Endometrial microvascular endothelial cells (primary cell): Measurements from ENCODE around the gene MS4A14. TPM values are rescaled to one million over a fixed set of nuclear protein-coding genes. Genes with fewer than 3 reads are reported as not detected.

Source experiments
- in situ Hi-C: cut with HindIII; loops from 2 replicates; pipeline ENCODE4 v1.10.0; 2017; ENCODE audit warnings: low sequenced_read_pairs, low pct_unique_long_range_greater_than_20kb; ENCODE audit errors: inconsistent ontology term
- total RNA-seq: library from RNA; depleted of rRNA; stranded (reverse); fragments of >200 nt; gene quantifications from one replicate; pipeline ENCODE4 v1.2.3, GENCODE V29; 2015; ENCODE audit errors: inconsistent ontology term

MS4A14 gene
- total RNA-seq, 1 donor from 2014 or later = not detected

DNA sequence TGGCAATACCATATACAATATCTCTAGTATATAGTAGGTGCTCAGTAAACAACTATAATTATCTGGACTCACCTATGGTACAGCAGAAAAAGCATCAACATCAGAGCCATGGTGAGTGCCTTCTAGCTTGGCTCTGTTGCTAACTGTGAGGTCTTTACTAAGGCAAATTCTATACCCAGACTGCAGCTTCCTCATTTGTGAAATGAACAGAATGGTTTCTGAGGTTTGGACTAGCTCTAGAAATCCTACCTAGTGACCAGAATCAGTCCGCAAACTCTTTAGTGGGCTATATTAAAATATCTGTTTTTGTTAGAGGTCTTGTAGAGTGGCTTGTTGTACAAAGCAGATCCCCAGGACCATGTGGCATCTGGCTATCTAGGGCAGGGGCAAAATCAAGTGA lies 63.1 kb downstream of the MS4A14 start:
- in situ Hi-C loops = no loop called here

Other genes starting within 250 kb of the MS4A14 start
- not detected for gene MS4A6A, start 213.4 kb upstream of the MS4A14 start, total RNA-seq
- not detected for gene MS4A4E, start 153.3 kb upstream of the MS4A14 start, total RNA-seq
- gene MS4A4A, start 115.8 kb upstream of the MS4A14 start, total RNA-seq = not detected
- not detected for gene MS4A6E, start 69.2 kb upstream of the MS4A14 start, total RNA-seq
- gene MS4A7, start 17.9 kb upstream of the MS4A14 start, total RNA-seq = not detected
- gene MS4A5, start 33.1 kb downstream of the MS4A14 start, total RNA-seq = not detected
- not detected for gene MS4A1, start 59.4 kb downstream of the MS4A14 start, total RNA-seq
- gene MS4A12, start 96.3 kb downstream of the MS4A14 start, total RNA-seq = not detected
- not detected for gene MS4A13, start 118.9 kb downstream of the MS4A14 start, total RNA-seq